HepG2 (cell line): Measurements from ENCODE around the gene RUSF1. TPM values are rescaled to one million over a fixed set of nuclear protein-coding genes. Genes with fewer than 3 reads are reported as not detected.

Experiments
- ELF1 ChIP-seq: sonication (generic); formaldehyde crosslinking; IDR thresholded peaks from 2 replicates; pipeline ENCODE4 v1.4.0; 2020; ENCODE audit warnings: missing genetic modification reagents
- FOSL2 ChIP-seq: sonication (generic); formaldehyde crosslinking; IDR thresholded peaks from 2 replicates; pipeline ENCODE4 v1.4.0; 2020; ENCODE audit warnings: missing genetic modification reagents
- HIC2 ChIP-seq: sonication (generic); formaldehyde crosslinking; IDR thresholded peaks from 2 replicates; pipeline ENCODE4 v1.9.0; 2022; ENCODE audit warnings: low read depth, missing genetic modification reagents
- KDM2A ChIP-seq: sonication (generic); formaldehyde crosslinking; IDR thresholded peaks from 2 replicates; pipeline ENCODE4 v1.4.0; 2020; ENCODE audit warnings: low read depth, missing genetic modification reagents, borderline replicate concordance
- LBX2 ChIP-seq: sonication (generic); formaldehyde crosslinking; IDR thresholded peaks from 2 replicates; pipeline ENCODE4 v1.5.0; 2020; ENCODE audit warnings: missing genetic modification reagents, mild to moderate bottlenecking, borderline replicate concordance
- MBD4 ChIP-seq: IDR thresholded peaks from 2 replicates; pipeline ENCODE4 v1.6.1; 2012; ENCODE audit warnings: low read length, inconsistent platforms, borderline replicate concordance
- MZF1 ChIP-seq: sonication (generic); formaldehyde crosslinking; IDR thresholded peaks from 2 replicates; pipeline ENCODE4 v1.8.1; 2023; ENCODE audit warnings: mild to moderate bottlenecking, missing genetic modification reagents, borderline replicate concordance
- NCOA2 ChIP-seq: sonication (generic); formaldehyde crosslinking; IDR thresholded peaks from 2 replicates; pipeline ENCODE4 v1.8.0; 2022; ENCODE audit warnings: inconsistent platforms
- NR1H2 ChIP-seq: sonication (generic); formaldehyde crosslinking; IDR thresholded peaks from 2 replicates; pipeline ENCODE4 v1.8.1; 2022; ENCODE audit warnings: low read depth, missing genetic modification reagents, borderline replicate concordance
- PITX1 ChIP-seq: sonication (generic); formaldehyde crosslinking; IDR thresholded peaks from 2 replicates; pipeline ENCODE4 v1.5.1; 2020; ENCODE audit warnings: mild to moderate bottlenecking, missing genetic modification reagents
- STAG1 ChIP-seq: sonication (generic); formaldehyde crosslinking; IDR thresholded peaks from 2 replicates; pipeline ENCODE4 v1.4.0; 2020; ENCODE audit warnings: missing genetic modification reagents
- ZNF224 ChIP-seq: sonication (generic); formaldehyde crosslinking; IDR thresholded peaks from 2 replicates; pipeline ENCODE4 v1.5.0; 2020; ENCODE audit warnings: mild to moderate bottlenecking, missing genetic modification reagents
- ZNF367 ChIP-seq: sonication (generic); formaldehyde crosslinking; IDR thresholded peaks from 2 replicates; pipeline ENCODE4 v1.4.0; 2020; ENCODE audit warnings: missing genetic modification reagents, borderline replicate concordance
- ZNF468 ChIP-seq: sonication (generic); formaldehyde crosslinking; IDR thresholded peaks from 2 replicates; pipeline ENCODE4 v1.8.0; 2022; ENCODE audit warnings: mild to moderate bottlenecking, moderate library complexity, missing genetic modification reagents
- ZNF496 ChIP-seq: sonication (generic); formaldehyde crosslinking; IDR thresholded peaks from 2 replicates; pipeline ENCODE4 v1.8.1; 2023; ENCODE audit warnings: mild to moderate bottlenecking, moderate library complexity, missing genetic modification reagents; ENCODE audit not compliant: insufficient replicate concordance
- ZNF550 ChIP-seq: sonication (generic); formaldehyde crosslinking; IDR thresholded peaks from 2 replicates; pipeline ENCODE4 v1.4.0; 2020; ENCODE audit warnings: mild to moderate bottlenecking, missing genetic modification reagents, borderline replicate concordance
- ZNF737 ChIP-seq: sonication (generic); formaldehyde crosslinking; IDR thresholded peaks from 2 replicates; pipeline ENCODE4 v1.5.0; 2020; ENCODE audit warnings: missing genetic modification reagents, mild to moderate bottlenecking, borderline replicate concordance
- ZNF770 ChIP-seq: sonication (generic); formaldehyde crosslinking; IDR thresholded peaks from 2 replicates; pipeline ENCODE4 v1.5.0; 2020; ENCODE audit warnings: mild to moderate bottlenecking, missing genetic modification reagents
- ZNF775 ChIP-seq: sonication (generic); formaldehyde crosslinking; IDR thresholded peaks from 2 replicates; pipeline ENCODE4 v1.4.0; 2020; ENCODE audit warnings: missing genetic modification reagents, mild to moderate bottlenecking, moderate library complexity, borderline replicate concordance
- ZNF800 ChIP-seq: sonication (generic); formaldehyde crosslinking; IDR thresholded peaks from 2 replicates; pipeline ENCODE4 v1.4.0; 2020; ENCODE audit warnings: missing genetic modification reagents
- ZNF816 ChIP-seq: sonication (generic); formaldehyde crosslinking; IDR thresholded peaks from 2 replicates; pipeline ENCODE4 v1.8.0; 2022; ENCODE audit warnings: missing genetic modification reagents, mild to moderate bottlenecking, borderline replicate concordance
- polyA plus RNA-seq, 8 experiments: library from polyadenylated mRNA; depleted of rRNA in 3 of 8; stranded (reverse) in 7 of 8; unstranded in 1 of 8; fragments of >200 nt; fragmentation: Illumina TruSeq in 4 of 8; extraction: Trizol in 4 of 8; gene quantifications; 2 replicates each; pipeline versions ENCODE4 v1.2.1 to v1.2.3, GENCODE V29; 2011 to 2016; ENCODE audit warnings: low read depth in 4 of 8, missing spikeins in 1 of 8, mixed read lengths in 1 of 8; ENCODE audit not compliant: insufficient read depth in 1 of 8
- total RNA-seq, 5 experiments: library from RNA; depleted of rRNA; stranded (reverse); fragments of >200 nt; fragmentation: Illumina TruSeq; extraction: Trizol; gene quantifications; 2 replicates each; pipeline ENCODE4 v1.2.3, GENCODE V29; 2016; ENCODE audit warnings: low read depth in 1 of 5

The RUSF1 gene
- total and polyA plus RNA-seq, 2 of the 13 experiments (the other 11 are each of a cell fraction or from before 2014, with no cell fraction given) = 40.8 to 50.2 TPM

GRCh38 chr16:31458844-31459686 is 49.1 kb downstream of the RUSF1 start, which contains the start of gene ARMC5 (continued):
- TF ChIP-seq LBX2 (peak; percentile 66; the same call in 1 of the 2 replicates), ZNF224 (CRISPR knock-in tag) (peak; percentile 10), HIC2 (CRISPR knock-in tag) (peak; percentile 66; the same call in 1 of the 2 replicates), ZNF770 (peak; percentile 58; the same call in 1 of the 2 replicates), MBD4 (no peak), ZNF367 (peak; percentile 86), ZNF816 (CRISPR knock-in tag) (no peak; the same call in 1 of the 2 replicates), KDM2A (CRISPR knock-in tag) (peak; percentile 92), ZNF550 (peak; percentile 41; the same call in 1 of the 2 replicates), PITX1 (peak; percentile 85; the same call in 1 of the 2 replicates), FOSL2 (CRISPR knock-in tag) (peak; percentile 65), ZNF496 (CRISPR knock-in tag) (no peak), ZNF800 (CRISPR knock-in tag) (peak; percentile 90; the same call in 1 of the 2 replicates), NR1H2 (CRISPR knock-in tag) (no peak; the same call in 1 of the 2 replicates), ZNF775 (0 out of 2 replicates have a peak, but pooled peaks have one; percentile 49), NCOA2 (CRISPR knock-in tag) (no peak), ZNF468 (CRISPR knock-in tag) (peak; percentile 94; the same call in 1 of the 2 replicates), ELF1 (CRISPR knock-in tag) (peak; percentile 100), STAG1 (CRISPR knock-in tag) (peak; percentile 47), ZNF737 (CRISPR knock-in tag) (0 out of 2 replicates have a peak, but pooled peaks have one; percentile 15), MZF1 (CRISPR knock-in tag) (0 out of 2 replicates have a peak, but pooled peaks have one; percentile 14)
